ENCODE measurements around the gene HGF.

Gene HGF

DNA sequence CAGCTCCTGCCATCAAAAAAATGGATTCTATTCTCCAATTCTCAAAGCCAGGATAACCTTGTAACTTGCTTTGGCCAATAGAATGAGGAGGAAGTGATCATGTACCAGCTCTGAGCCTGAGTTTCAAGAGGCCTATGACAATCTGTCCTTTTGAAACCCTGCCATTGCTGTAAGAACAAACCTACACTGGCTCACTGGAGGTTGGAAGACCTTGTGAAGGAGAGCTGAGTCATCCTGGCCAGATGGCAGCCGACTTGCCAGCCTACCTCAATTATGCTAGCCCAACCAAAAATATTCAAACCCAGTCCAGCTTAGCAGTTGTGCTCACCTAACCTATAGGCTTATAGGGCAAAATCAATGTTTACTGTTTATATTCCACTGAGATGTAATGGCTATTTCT, 93.0 kb downstream of the HGF start:
- no peak for DNase-seq

DNA sequence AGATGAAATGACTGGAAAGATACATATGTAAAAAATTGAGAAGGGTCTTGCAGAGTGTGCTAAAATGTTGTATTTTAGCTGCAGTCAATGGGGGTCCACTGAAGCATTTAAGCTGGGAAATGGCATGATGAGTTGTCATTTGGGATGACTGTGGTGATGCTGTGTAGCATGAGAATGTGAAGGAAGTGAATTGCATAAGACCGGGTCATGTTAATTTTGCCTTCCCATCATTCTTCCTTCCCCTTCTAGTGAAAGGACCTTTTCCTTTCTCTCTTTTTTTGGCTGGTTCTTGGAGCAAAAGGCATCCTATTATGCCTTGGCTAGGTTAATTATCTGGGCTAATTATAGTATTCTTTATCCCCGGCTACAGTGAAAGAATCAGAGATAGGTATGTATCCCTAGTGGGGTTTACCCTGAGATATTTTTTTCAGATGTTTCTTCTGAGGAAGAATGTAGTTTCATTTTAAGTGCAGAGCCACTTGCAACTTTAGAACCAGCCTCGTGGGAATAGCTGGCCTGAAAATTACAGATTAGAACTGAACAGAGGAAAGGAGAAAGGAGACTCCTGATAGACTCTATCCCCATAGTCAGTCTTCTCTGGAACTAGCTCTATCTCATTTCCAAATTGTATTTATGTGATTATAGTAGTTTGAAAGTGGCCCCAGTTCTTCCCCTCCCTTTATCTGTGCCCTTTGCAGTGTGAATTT, 93.6 kb downstream of the HGF start:
- DNase-seq, result no peak

DNA sequence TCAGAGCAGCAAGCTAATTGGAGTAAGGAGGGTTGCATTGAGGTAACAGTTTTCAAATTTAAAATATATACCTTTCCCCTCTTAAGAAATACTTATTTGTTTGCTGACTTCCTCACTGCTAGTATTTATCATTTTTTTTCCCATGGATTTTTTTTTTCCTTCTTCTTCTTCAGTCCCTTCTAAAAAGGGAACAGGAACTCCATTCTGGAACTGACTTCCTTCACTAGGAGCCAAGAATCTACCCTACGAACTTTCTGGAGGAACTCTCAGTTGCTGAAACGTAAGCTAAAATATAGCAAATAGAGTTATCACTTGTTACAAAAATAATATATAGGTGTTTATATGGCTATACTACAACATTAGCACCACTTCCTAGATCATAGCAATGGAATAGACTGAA, 95.4 kb downstream of the HGF start:
- DNase-seq, result no peak

GRCh38 chr7:81672872-81673271, 97.0 kb downstream of the HGF start:
- DNase-seq, result no peak

GRCh38 chr7:81669476-81670105, 100.3 kb downstream of the HGF start:
- no peak for DNase-seq

GRCh38 chr7:81666209-81666608, 103.6 kb downstream of the HGF start:
- DNase-seq, result no peak

DNA sequence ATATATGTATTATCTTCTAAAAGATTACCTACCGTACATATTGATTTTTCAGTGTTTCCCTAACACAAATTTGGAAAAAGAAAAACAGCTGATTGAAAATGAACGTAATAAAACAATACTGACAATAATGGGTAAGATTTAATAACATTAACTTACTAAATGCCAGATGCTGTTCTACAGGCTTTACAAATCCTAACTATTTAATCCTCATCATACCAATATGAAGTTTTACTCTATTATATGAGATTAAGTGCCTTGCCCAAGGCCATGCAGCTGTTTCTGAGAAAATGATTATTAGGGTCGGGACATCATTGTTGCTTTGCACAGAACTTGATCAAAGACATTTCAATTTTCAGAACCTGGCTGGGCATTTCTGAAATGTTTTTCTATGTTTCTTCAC, 104.6 kb downstream of the HGF start:
- DNase-seq, result no peak

DNA sequence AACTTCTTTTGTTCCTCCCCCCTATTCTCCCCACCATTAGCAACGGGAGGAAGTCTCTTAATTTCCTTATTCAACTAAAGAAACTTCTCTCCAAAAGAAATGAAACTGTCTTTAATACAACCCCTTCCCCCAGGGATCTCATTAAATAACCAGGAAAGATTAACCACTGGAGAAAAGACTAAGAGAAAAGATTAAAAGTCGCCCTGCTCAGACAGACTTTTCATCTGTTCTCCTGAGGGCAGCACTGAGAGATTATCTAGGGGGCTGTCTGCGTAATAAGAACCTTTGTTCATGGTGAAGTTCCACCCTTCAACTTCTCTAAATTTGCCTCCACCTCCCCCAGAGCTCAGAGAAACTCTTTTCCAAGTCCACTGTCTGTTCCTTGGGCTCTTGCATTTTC, 105.5 kb downstream of the HGF start:
- DNase-seq, result no peak

GRCh38 chr7:81662531-81662930, 107.3 kb downstream of the HGF start:
- no peak for DNase-seq

DNA sequence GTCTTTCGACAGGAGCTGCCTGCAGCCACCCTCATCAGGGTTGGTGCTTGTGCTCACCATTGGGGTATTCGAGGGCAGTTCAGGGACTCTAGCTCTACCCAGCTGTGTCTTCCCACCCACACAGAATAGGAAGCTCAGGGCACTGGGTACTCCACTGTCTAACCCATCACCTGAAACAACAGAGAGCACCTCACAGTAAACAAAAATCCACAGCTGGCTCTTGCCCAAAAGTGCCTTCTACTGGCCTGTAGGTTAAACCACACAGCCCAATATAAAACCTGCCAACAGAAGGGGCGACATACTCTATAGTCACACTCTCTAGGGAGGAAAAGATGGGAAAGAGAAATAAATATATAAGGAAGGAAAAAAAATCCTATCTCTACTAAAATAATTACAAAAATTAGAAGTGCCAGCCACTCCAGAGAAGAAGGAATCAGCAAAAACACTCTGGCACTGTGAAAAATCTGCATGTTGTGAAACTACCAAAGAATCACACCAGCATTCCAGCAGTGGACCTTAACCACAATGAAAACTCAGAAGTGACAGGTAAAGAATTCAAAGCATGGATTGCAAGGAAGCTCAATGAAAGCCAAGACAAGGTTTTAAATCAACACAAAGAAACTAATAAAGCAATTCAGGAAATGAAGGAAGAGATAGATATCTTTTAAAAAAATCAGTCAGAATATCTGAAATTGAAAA, 110.0 kb downstream of the HGF start:
- no peak for DNase-seq

DNA sequence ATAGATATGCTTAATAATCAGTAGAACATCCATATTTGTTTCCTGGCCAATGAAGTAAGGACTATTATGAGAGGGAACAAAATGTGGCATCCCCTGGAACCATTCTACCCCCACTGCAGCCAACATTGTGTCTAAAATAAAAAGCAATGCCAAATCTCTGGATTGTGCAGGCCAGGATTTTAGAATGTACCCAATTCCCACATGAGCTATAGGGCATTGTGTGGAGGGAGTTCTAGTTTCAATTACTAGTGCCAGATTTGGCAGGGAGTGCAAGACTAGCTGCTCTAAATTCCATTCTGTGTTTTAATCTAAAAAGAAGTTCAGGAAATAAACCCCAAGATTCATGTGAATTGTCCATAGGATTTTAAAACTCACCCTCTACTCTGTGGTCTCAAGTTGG, 112.3 kb downstream of the HGF start:
- DNase-seq, result no peak

DNA sequence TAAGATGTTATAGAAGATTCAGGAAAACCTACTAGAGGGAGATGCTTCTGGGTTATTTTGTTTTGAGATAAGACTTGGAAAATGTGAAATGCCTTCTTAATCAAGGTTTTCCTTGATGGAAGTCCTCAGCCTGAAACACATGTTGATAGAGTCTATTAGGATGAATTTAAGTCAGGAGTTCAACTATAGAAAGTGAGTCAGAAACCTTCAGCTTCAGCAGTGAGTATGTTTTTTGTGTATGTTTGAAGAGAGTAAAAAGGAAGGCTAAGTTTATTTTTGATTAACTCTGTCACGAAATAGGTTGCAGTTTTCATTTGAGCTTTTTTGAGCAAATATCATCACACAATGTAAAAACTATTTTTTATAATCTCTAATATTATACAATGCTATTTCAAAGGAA, 114.6 kb downstream of the HGF start:
- no peak for DNase-seq

GRCh38 chr7:81652225-81652624, 117.6 kb downstream of the HGF start:
- no peak for DNase-seq

All from stimulated activated CD8-positive, alpha-beta memory T cell treated with anti-CD3 and anti-CD28 coated beads, Interleukin-4, amount 100 ng/mL, for 48 hours (primary cell).